K562 (cell line): ENCODE data around the gene CHAD. TPM values are rescaled to one million over a fixed set of nuclear protein-coding genes. Genes with fewer than 3 reads are reported as not detected.

Source experiments
- ATAC-seq: fragments of 200-7000 bp; cut with Tn5 transposase; 3 replicates; pipeline ENCODE4 v1.9.1; 2020; ENCODE audit warnings: moderate library complexity
- BruUV-seq: library from RNA; stranded (reverse); fragments of 400-500 nt; replicated peaks from 2 replicates; lab custom pipeline; 2021; lab: Mats Ljungman, UMichigan
- CTCF ChIA-PET: fragments of 300-600 bp; formaldehyde crosslinking; extraction: SDS; loops from one replicate; lab custom pipeline; 2021; ENCODE audit warnings: low intra/inter-chr PET ratio; lab: Yijun Ruan, JAX
- POLR2A ChIA-PET: fragments of 300-600, 350-650 bp; sonication (Branson Sonifier 250); formaldehyde crosslinking; extraction: SDS; loops from one replicate; lab custom pipeline; 2021; ENCODE audit warnings: antibody characterized with exemption, inconsistent platforms; lab: Yijun Ruan, JAX
- DNase-seq, 4 experiments: peaks; one replicate each; pipeline versions ENCODE4 v3.0.0 to v3.0.0-alpha.2; 2011 to 2018; ENCODE audit warnings: low spot score in 3 of 4, mixed read lengths in 3 of 4; ENCODE audit errors: extremely low read depth in 1 of 4
- FAIRE-seq: peaks from 2 replicates; lab custom pipeline; 2011; peaks lifted over from hg19 to GRCh38; lab: Jason Lieb, UNC
- H2AFZ ChIP-seq: 2 replicates; pipeline ENCODE4 v1.6.0; 2011; ENCODE audit warnings: low read depth, low read length, control low read depth, inconsistent platforms
- H3K27ac ChIP-seq: fragments of 200-600 bp; 3 replicates; pipeline ENCODE4 v1.8.0; 2011; ENCODE audit warnings: low read depth, mild to moderate bottlenecking, control low read depth, inconsistent platforms, low read length, moderate library complexity, mixed read lengths; ENCODE audit errors: extremely low read depth
- H3K27me3 ChIP-seq, 2 experiments: fragments of 300-600 bp in 1 of 2; 2 replicates in 1 of 2; 3 replicates in 1 of 2; pipeline versions ENCODE4 v1.6.0 to v1.8.0; 2011; ENCODE audit warnings: inconsistent platforms in 2 of 2, low read length in 2 of 2, mild to moderate bottlenecking in 1 of 2, mixed read lengths in 1 of 2, moderate library complexity in 1 of 2; ENCODE audit not compliant: control insufficient read depth in 2 of 2, insufficient read depth in 2 of 2
- H3K36me3 ChIP-seq: fragments of 300-600 bp; 3 replicates; pipeline ENCODE4 v1.8.0; 2011; ENCODE audit warnings: mild to moderate bottlenecking, low read length, inconsistent platforms; ENCODE audit not compliant: control insufficient read depth, insufficient read depth
- H3K4me1 ChIP-seq, 2 experiments: fragments of 200-600 bp in 1 of 2; replicated peaks in 1 of 2; 2 replicates in 1 of 2; 3 replicates in 1 of 2; pipeline versions ENCODE4 v1.5.1 to v1.8.0; 2011; ENCODE audit warnings: inconsistent platforms in 2 of 2, low read length in 2 of 2, mild to moderate bottlenecking in 1 of 2, mixed read lengths in 1 of 2, moderate library complexity in 1 of 2; ENCODE audit not compliant: control insufficient read depth in 2 of 2, insufficient read depth in 2 of 2
- H3K4me2 ChIP-seq: 2 replicates; pipeline ENCODE4 v1.6.1; 2011; ENCODE audit warnings: low read length, control low read depth, inconsistent platforms, mixed read lengths; ENCODE audit not compliant: insufficient read depth
- H3K4me3 ChIP-seq: fragments of 200-600 bp; sonication (generic), shearing (Covaris generic); 2 replicates; pipeline ENCODE4 v1.5.1; 2016; ENCODE audit warnings: control low read depth, inconsistent platforms
- H3K79me2 ChIP-seq: fragments of 200-600 bp; 3 replicates; pipeline ENCODE4 v1.8.0; 2011; ENCODE audit warnings: low read length, inconsistent platforms; ENCODE audit not compliant: control insufficient read depth, insufficient read depth
- H3K9ac ChIP-seq, 2 experiments: 2 replicates each; pipeline versions ENCODE4 v1.6.0 to v1.6.1; 2011; ENCODE audit warnings: low read depth in 2 of 2, low read length in 2 of 2, control low read depth in 1 of 2, inconsistent platforms in 1 of 2, mild to moderate bottlenecking in 1 of 2, mixed read lengths in 1 of 2; ENCODE audit not compliant: insufficient read depth in 1 of 2
- H3K9me1 ChIP-seq: one replicate; pipeline ENCODE4 v1.6.0; 2011; ENCODE audit warnings: inconsistent platforms, mild to moderate bottlenecking, low read length, moderate library complexity; ENCODE audit not compliant: control insufficient read depth, insufficient read depth
- H3K9me3 ChIP-seq: replicated peaks from 2 replicates; pipeline ENCODE4 v1.5.1; 2011; ENCODE audit warnings: low read depth, low read length, inconsistent platforms; ENCODE audit not compliant: control insufficient read depth, insufficient read depth
- H4K20me1 ChIP-seq: replicated peaks from 2 replicates; pipeline ENCODE4 v1.6.1; 2011; ENCODE audit warnings: low read length, inconsistent platforms, mixed read lengths; ENCODE audit not compliant: control insufficient read depth, insufficient read depth
- BCOR ChIP-seq: fragments of 450-650 bp; IDR thresholded peaks from 2 replicates; pipeline ENCODE4 v1.6.1; 2016
- NFYB ChIP-seq: IDR thresholded peaks from 2 replicates; pipeline ENCODE4 v1.6.1; 2011; ENCODE audit warnings: mild to moderate bottlenecking, moderate library complexity; ENCODE audit not compliant: insufficient read length; ENCODE audit errors: extremely low read depth
- NR2C2 ChIP-seq, 2 experiments: fragments of 200-800 bp in 1 of 2; sonication (Bioruptor generic) in 1 of 2; sonication (generic) in 1 of 2; formaldehyde crosslinking in 1 of 2; IDR thresholded peaks; 2 replicates each; pipeline versions ENCODE4 v1.6.1 to v1.8.0; 2016 to 2022; ENCODE audit warnings: mild to moderate bottlenecking in 1 of 2, missing compliant biosample characterization in 1 of 2, missing genetic modification characterization in 1 of 2, missing genetic modification reagents in 1 of 2
- PTBP1 ChIP-seq: fragments of 200-400 bp; formaldehyde crosslinking; IDR thresholded peaks from 2 replicates; pipeline ENCODE4 v1.6.1; 2017; ENCODE audit warnings: low read depth, low read length
- SRSF3 ChIP-seq: fragments of 200-400 bp; formaldehyde crosslinking; IDR thresholded peaks from 2 replicates; pipeline ENCODE4 v1.6.1; 2016; ENCODE audit warnings: mild to moderate bottlenecking, low read length, moderate library complexity; ENCODE audit not compliant: insufficient read depth
- TFAM ChIP-seq: fragments of 250-450 bp; sonication (Bioruptor Pico); conservative IDR thresholded peaks from 2 replicates; pipeline ENCODE4 v1.5.0; 2021; ENCODE audit warnings: mild to moderate bottlenecking, moderate library complexity
- XRCC5 ChIP-seq: fragments of 200-400 bp; formaldehyde crosslinking; IDR thresholded peaks from 2 replicates; pipeline ENCODE4 v1.6.1; 2017; ENCODE audit warnings: low read depth, mild to moderate bottlenecking, low read length
- ZNF282 ChIP-seq: sonication (generic); formaldehyde crosslinking; IDR thresholded peaks from 2 replicates; pipeline ENCODE4 v1.8.1; 2023; ENCODE audit warnings: missing genetic modification reagents
- ZNF561 ChIP-seq: fragments of 450-650 bp; formaldehyde crosslinking; conservative IDR thresholded peaks from 2 replicates; pipeline ENCODE4 v1.4.0; 2020; ENCODE audit warnings: mild to moderate bottlenecking, moderate library complexity
- ZNF699 ChIP-seq: fragments of 250-450 bp; sonication (Bioruptor Pico); IDR thresholded peaks from 2 replicates; pipeline ENCODE4 v1.8.0; 2021; ENCODE audit warnings: mild to moderate bottlenecking, moderate library complexity; ENCODE audit not compliant: insufficient replicate concordance
- ZNF717 ChIP-seq: fragments of 250-450 bp; sonication (Bioruptor Pico); IDR thresholded peaks from 2 replicates; pipeline ENCODE4 v1.5.0; 2021
- ZZZ3 ChIP-seq: fragments of 450-650 bp; IDR thresholded peaks from 2 replicates; pipeline ENCODE4 v1.6.1; 2016; ENCODE audit warnings: antibody characterized with exemption, mild to moderate bottlenecking, moderate library complexity
- WGBS: fragments of 100-300 bp; shearing (Covaris generic); methylation state at CpG from one replicate; pipeline ENCODE4 v1.1.6; 2016; ENCODE audit warnings: low coverage, mixed read lengths; ENCODE audit not compliant: insufficient coverage; ENCODE audit errors: missing lambda C conversion rate; 5-methylcytosine and 5-hydroxymethylcytosine counted together
- in situ Hi-C: fragments of 300-500 bp; cut with MboI; formaldehyde crosslinking; loops from 4 replicates; pipeline ENCODE4 v1.15.0; 2018; ENCODE audit warnings: inconsistent platforms, mixed read lengths
- intact Hi-C: fragments of 100-400 bp; cut with micrococcal nuclease; formaldehyde crosslinking; loops from 2 replicates; pipeline ENCODE4 v1.14.2; 2022
- polyA plus RNA-seq, 8 experiments: library from polyadenylated mRNA; depleted of rRNA in 4 of 8; stranded (reverse) in 5 of 8; unstranded in 3 of 8; fragments of >200 nt; fragmentation: Nextera tagmentation in 2 of 8; fragmentation: Illumina TruSeq in 1 of 8; extraction: Ambion mirVana in 2 of 8; extraction: Trizol in 1 of 8; gene quantifications; 2 replicates each; pipeline versions ENCODE4 v1.2.1 to v1.2.3, GENCODE V29; 2011 to 2014; ENCODE audit warnings: inconsistent platforms in 1 of 8, missing spikeins in 1 of 8
- total RNA-seq, 7 experiments: library from RNA; depleted of rRNA in 6 of 7; stranded (reverse); fragments of >200 nt in 6 of 7; fragmentation: Illumina TruSeq in 2 of 7; extraction: Trizol in 2 of 7; gene quantifications; 2 replicates each; pipeline versions ENCODE4 v1.2.1 to v1.2.3, GENCODE V29; 2011 to 2021; ENCODE audit warnings: low replicate concordance in 1 of 7
- TF ChIP-seq, protein P1 (sequence below): fragments of 250-450 bp; sonication (Bioruptor Pico); IDR thresholded peaks from 2 replicates; pipeline ENCODE4 v1.4.0; 2020

Gene CHAD
- total and polyA plus RNA-seq, 9 of the 15 experiments (the other 6 are each of a cell fraction or from before 2014, with no cell fraction given): not detected

DNA sequence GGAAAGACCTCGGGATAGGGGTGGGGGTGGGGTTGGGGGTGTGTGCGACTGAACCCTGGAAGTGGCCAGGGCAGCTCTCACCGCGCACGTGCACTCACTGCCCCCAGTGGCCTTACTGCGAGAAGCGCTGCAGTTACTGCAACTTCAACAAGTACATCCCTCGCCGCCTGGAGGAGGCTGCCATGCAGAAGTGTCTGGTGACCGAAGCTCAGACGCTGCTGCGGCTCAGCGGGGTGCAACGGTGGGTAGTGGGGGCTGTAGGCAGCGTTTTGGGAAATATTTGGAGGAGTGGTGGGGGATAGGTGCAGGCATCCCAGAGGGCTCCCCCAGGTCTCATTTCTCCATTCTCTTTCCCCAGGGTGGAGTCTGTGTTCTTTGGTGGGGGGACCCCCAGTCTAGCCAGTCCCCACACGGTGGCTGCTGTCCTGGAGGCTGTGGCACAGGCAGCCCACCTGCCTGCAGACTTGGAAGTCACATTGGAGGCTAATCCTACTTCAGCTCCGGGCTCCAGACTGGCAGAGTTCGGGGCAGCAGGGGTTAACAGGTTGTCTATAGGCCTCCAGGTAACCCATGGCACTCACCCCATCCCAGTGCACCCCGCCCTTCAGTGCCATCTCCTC, 11.0 kb upstream of the CHAD start:
- in situ Hi-C loops (no loop called here), intact Hi-C loops (loop anchor here (1.0 to 10.0 kb wide), 8 partner anchors 53 to 363 kb away; partner anchors contain the start of genes ACSF2 and LRRC59)
- H3K79me2 ChIP-seq: peaks cover 18% of the 10 kb centered on the region
- DNase-seq: peak; percentile 83 to 92 (median 84)
- ATAC-seq: peak; percentile 84
- BruUV-seq: no TSS peak
- H3K9ac ChIP-seq: peak overlapping the region; percentile 92 to 94
- H3K9me1 ChIP-seq: no peaks in the 10 kb centered on the region
- H3K27ac ChIP-seq: peak overlapping the region; percentile 90
- peak overlapping the region; percentile 80 for H3K4me3 ChIP-seq
- ChIA-PET CTCF (interaction anchor here (0.7 to 2.2 kb wide), 5 partner anchors 62 to 280 kb away, joined by 4 to 17 read pairs (median 9); partner anchors contain the start of genes COL1A1 and LRRC59), POLR2A (interaction anchor here (0.5 to 1.1 kb wide), 11 partner anchors 8 to 663 kb away, joined by 3 to 7 read pairs (median 3); no protein-coding TSS in a partner anchor)
- peak overlapping the region; percentile 91 for H2AFZ ChIP-seq
- 13% methylated on average over 19 of the region's 19 CpGs for WGBS
- FAIRE-seq: peak; percentile 91
- peaks cover 44% of the 10 kb centered on the region for H3K36me3 ChIP-seq
- H3K27me3 ChIP-seq: 0 out of 5 replicates have a peak, but pooled peaks cover 0 to under 1% of the 10 kb centered on the region in 2 experiments
- peaks cover 11 to 34% of the 10 kb centered on the region in 2 experiments; a peak in 4 of 5 replicates for H3K4me1 ChIP-seq
- H3K4me2 ChIP-seq: peak overlapping the region; percentile 96
- no peaks in the 10 kb centered on the region for H3K9me3 ChIP-seq
- H4K20me1 ChIP-seq: no peaks in the 10 kb centered on the region
- TF ChIP-seq NFYB (no peak), PTBP1 (no peak), ZZZ3 (no peak), SRSF3 (no peak), ZNF699 (CRISPR knock-in tag) (no peak), ZNF282 (no peak), BCOR (no peak), NR2C2 (CRISPR knock-in tag; IDR thresholded peaks at IDR 0.05) (peak; percentile 61), NR2C2 (tag; IDR thresholded peaks at IDR 0.05) (no peak), ZNF717 (CRISPR knock-in tag) (no peak), XRCC5 (no peak), ZNF561 (CRISPR knock-in tag) (no peak), TFAM (no peak)
- TF ChIP-seq, protein P1, sequence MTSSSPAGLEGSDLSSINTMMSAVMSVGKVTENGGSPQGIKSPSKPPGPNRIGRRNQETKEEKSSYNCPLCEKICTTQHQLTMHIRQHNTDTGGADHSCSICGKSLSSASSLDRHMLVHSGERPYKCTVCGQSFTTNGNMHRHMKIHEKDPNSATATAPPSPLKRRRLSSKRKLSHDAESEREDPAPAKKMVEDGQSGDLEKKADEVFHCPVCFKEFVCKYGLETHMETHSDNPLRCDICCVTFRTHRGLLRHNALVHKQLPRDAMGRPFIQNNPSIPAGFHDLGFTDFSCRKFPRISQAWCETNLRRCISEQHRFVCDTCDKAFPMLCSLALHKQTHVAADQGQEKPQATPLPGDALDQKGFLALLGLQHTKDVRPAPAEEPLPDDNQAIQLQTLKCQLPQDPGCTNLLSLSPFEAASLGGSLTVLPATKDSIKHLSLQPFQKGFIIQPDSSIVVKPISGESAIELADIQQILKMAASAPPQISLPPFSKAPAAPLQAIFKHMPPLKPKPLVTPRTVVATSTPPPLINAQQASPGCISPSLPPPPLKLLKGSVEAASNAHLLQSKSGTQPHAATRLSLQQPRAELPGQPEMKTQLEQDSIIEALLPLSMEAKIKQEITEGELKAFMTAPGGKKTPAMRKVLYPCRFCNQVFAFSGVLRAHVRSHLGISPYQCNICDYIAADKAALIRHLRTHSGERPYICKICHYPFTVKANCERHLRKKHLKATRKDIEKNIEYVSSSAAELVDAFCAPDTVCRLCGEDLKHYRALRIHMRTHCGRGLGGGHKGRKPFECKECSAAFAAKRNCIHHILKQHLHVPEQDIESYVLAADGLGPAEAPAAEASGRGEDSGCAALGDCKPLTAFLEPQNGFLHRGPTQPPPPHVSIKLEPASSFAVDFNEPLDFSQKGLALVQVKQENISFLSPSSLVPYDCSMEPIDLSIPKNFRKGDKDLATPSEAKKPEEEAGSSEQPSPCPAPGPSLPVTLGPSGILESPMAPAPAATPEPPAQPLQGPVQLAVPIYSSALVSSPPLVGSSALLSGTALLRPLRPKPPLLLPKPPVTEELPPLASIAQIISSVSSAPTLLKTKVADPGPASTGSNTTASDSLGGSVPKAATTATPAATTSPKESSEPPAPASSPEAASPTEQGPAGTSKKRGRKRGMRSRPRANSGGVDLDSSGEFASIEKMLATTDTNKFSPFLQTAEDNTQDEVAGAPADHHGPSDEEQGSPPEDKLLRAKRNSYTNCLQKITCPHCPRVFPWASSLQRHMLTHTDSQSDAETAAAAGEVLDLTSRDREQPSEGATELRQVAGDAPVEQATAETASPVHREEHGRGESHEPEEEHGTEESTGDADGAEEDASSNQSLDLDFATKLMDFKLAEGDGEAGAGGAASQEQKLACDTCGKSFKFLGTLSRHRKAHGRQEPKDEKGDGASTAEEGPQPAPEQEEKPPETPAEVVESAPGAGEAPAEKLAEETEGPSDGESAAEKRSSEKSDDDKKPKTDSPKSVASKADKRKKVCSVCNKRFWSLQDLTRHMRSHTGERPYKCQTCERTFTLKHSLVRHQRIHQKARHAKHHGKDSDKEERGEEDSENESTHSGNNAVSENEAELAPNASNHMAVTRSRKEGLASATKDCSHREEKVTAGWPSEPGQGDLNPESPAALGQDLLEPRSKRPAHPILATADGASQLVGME (CRISPR knock-in tag): no peak
